Psoas muscle (tissue), 8 donors: Measurements from ENCODE around the gene LAX1. TPM values are rescaled to one million over a fixed set of nuclear protein-coding genes. Genes with fewer than 3 reads are reported as not detected.

ENCODE experiments used
- ATAC-seq, 4 donors: fragments of 200-7000 bp; cut with Tn5 transposase; one replicate each; pipeline ENCODE4 v1.9.1; 2020; ENCODE audit warnings: moderate library complexity in 3 of 4, mild to moderate bottlenecking in 2 of 4
- DNase-seq, 2 donors: peaks; one replicate each; pipeline ENCODE4 v3.0.0-alpha.2; 2020
- H3K27ac ChIP-seq: fragments of 200-600 bp; one replicate; pipeline ENCODE4 v1.8.0; 2022
- H3K27me3 ChIP-seq, 3 donors: fragments of 200-600 bp in 1 of 3; one replicate each; pipeline versions ENCODE4 v1.6.1 to v1.8.0; 2013 to 2022; ENCODE audit warnings: low read length in 2 of 3, mild to moderate bottlenecking in 2 of 3, moderate library complexity in 1 of 3; ENCODE audit not compliant: insufficient read depth in 3 of 3
- H3K36me3 ChIP-seq, 2 donors: fragments of 200-600 bp in 1 of 2; one replicate each; pipeline versions ENCODE4 v1.6.1 to v1.8.0; 2013 to 2022; ENCODE audit warnings: low read depth in 1 of 2, mild to moderate bottlenecking in 1 of 2, moderate library complexity in 1 of 2; ENCODE audit not compliant: insufficient read depth in 1 of 2
- H3K4me1 ChIP-seq: fragments of 200-600 bp; one replicate; pipeline ENCODE4 v1.8.0; 2022
- H3K4me3 ChIP-seq: fragments of 200-600 bp; one replicate; pipeline ENCODE4 v1.8.0; 2022; ENCODE audit warnings: mild to moderate bottlenecking
- H3K9me3 ChIP-seq: fragments of 200-600 bp; one replicate; pipeline ENCODE4 v1.8.0; 2022
- CTCF ChIP-seq: fragments of 200-600 bp; IDR thresholded peaks from one replicate; pipeline ENCODE4 v1.8.0; 2022; ENCODE audit warnings: antibody characterized with exemption
- WGBS, 3 donors: extraction: QIAGEN DNeasy Blood & Tissue Kit; methylation state at CpG; one replicate each; pipeline versions ENCODE4 v1.1.6 to v1.1.7; 2013; 5-methylcytosine and 5-hydroxymethylcytosine counted together
- intact Hi-C, 2 donors: fragments of 100-400 bp; cut with DNase I; formaldehyde crosslinking; loops; one replicate each; pipeline versions ENCODE4 v1.11.0 to v1.14.2; 2022
- polyA plus RNA-seq, 3 donors: library from polyadenylated mRNA; stranded (reverse); fragments of 200-250 nt; gene quantifications; one replicate each; pipeline ENCODE4 v1.2.3, GENCODE V29; 2013
- total RNA-seq, 4 donors: library from RNA; stranded (reverse); fragmentation: NEBNext Ultra II Directional in 2 of 4; extraction: Animal tissue kit (Norgen Biotek cat#: 25700) in 2 of 4; gene quantifications; one replicate each; pipeline versions ENCODE4 v1.2.1 to v1.2.4, GENCODE V29; 2021 to 2023
- donor health status: healthy with polysubstance abuse.
- donor health status: DM: no; HTN: no; CAD: no; lungs with moderate emphysema.
- donor health status: Bipolar disorder and iron deficiency.
- donor health status: healthy.
- donor health status: DM: yes; HTN: yes; CAD: no.
- donor health status: DM: no; HTN: no; CAD: no.
- donor health status: DM: no; HTN: no; CAD: no.
- donor health status: DM: yes; HTN: yes; CAD: no.

Gene LAX1
- total and polyA plus RNA-seq, 7 donors: 0.04 to 0.17 (median 0.11) TPM; not detected in 1

DNA sequence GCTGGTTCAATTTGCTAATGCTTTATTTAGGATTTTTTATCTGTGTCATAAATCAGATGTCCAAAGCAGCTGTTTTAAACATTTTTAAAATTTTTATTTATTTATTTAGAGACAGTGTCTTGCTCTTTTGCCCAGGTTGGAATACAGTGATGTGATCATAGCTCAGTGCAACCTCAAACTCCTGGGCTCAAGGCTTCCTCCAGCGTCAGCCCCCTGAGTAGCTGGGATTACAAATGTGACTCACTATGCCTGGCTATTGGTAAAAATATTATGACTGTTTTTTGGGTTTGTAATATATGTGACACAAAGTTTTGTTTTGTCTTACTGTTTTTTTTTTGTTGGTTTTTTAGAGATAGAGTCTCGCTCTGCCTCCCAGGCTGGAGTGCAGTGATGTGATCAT is 42.2 kb downstream of the LAX1 start:
- H3K9me3 ChIP-seq: no peaks in the 10 kb centered on the region
- 55 to 74% (median 58%) methylated on average over 2 of the region's 2 CpGs for WGBS, 3 donors
- intact Hi-C loops: no loop called here
- no peak for DNase-seq
- no peak for TF ChIP-seq CTCF
- H3K4me1 ChIP-seq: peaks cover 38% of the 10 kb centered on the region
- H3K4me3 ChIP-seq: no peak overlapping the region
- ATAC-seq: peak; percentile 58 to 73 (median 65)
- H3K27ac ChIP-seq: peak overlapping the region; percentile 50
- H3K36me3 ChIP-seq: peaks cover 11 to 68% of the 10 kb centered on the region in 2 donors
- no peaks in the 10 kb centered on the region for H3K27me3 ChIP-seq

- peaks cover 9% of the 10 kb centered on the region for H3K4me1 ChIP-seq
- no peak overlapping the region for H3K4me3 ChIP-seq
- intact Hi-C loops: no loop called here
These were observed 48.8 kb downstream of the LAX1 start for GRCh38 chr1:203813581-203814341.

DNA sequence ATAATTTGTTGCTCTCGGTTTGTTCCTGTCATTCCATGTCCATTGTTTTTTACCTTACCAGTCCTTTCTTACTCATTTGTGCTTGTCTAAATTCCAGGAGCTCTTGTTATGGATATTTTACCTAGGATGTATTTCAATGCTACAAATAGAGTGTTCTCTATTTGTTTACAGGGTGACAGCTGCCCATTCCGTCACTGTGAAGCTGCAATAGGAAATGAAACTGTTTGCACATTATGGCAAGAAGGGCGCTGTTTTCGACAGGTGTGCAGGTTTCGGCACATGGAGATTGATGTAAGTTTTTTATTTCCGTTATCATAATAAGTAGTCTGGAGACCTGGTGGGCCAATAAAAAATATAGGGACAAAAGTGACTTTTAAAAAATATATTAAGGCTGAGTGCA is 53.4 kb downstream of the LAX1 start:
- ATAC-seq (peak in 1 of 4 donors; percentile 14), DNase-seq (no peak)
- Histone ChIP-seq H3K27ac (no peak overlapping the region), H3K4me3 (no peak overlapping the region), H3K27me3 (no peaks in the 10 kb centered on the region), H3K4me1 (peaks cover 16% of the 10 kb centered on the region), H3K36me3 (peaks cover 8 to 99% of the 10 kb centered on the region in 2 donors), H3K9me3 (no peaks in the 10 kb centered on the region)
- no peak for TF ChIP-seq CTCF
- intact Hi-C loops: no loop called here
- 73 to 87% (median 80%) methylated on average over 6 of the region's 6 CpGs for WGBS, 3 donors

More at GRCh38 chr1:203813581-203814341, 48.8 kb downstream of the LAX1 start:
- 96 to 100% (median 97%) methylated on average over 2 of the region's 2 CpGs for WGBS, 3 donors
- H3K27ac ChIP-seq: no peak overlapping the region
- ATAC-seq: peak in 2 of 4 donors; percentile 35 to 41
- H3K36me3 ChIP-seq: peaks cover 6 to 77% of the 10 kb centered on the region in 2 donors
- no peak for DNase-seq
- no peaks in the 10 kb centered on the region for H3K27me3 ChIP-seq
- no peaks in the 10 kb centered on the region for H3K9me3 ChIP-seq
- TF ChIP-seq CTCF: no peak

- ATAC-seq (no peak), DNase-seq (no peak)
- Histone ChIP-seq H3K4me3 (no peak overlapping the region), H3K4me1 (peaks cover 20% of the 10 kb centered on the region), H3K27me3 (no peaks in the 10 kb centered on the region), H3K36me3 (peaks cover 6 to 90% of the 10 kb centered on the region in 2 donors), H3K27ac (no peak overlapping the region), H3K9me3 (no peaks in the 10 kb centered on the region)
- no peak for TF ChIP-seq CTCF
- intact Hi-C loops: no loop called here
- 65 to 74% (median 66%) methylated on average over 1 of the region's 1 CpG for WGBS, 3 donors
These were observed 58.3 kb downstream of the LAX1 start for GRCh38 chr1:203823306-203823705.

Other genes with a start within 250 kb of the LAX1 start
- 10 to 100 TPM; 18.6 to 29.6 (median 27.9) TPM for gene ATP2B4, start 138.4 kb upstream of the LAX1 start, total RNA-seq
- 10 to 100 TPM; 12.2 to 26.6 (median 15.6) TPM for gene ATP2B4, start 138.4 kb upstream of the LAX1 start, polyA plus RNA-seq
- gene ZBED6, start 30.4 kb downstream of the LAX1 start, total RNA-seq: 10 to 100 TPM; 20.9 to 39.1 (median 26.7) TPM
- gene ZBED6, start 30.4 kb downstream of the LAX1 start, polyA plus RNA-seq: 1 to 10 TPM in 2 of 3 donors, under 1 TPM in 1; 0.46 to 8.0 (median 1.0) TPM
- gene ZC3H11A, start 30.4 kb downstream of the LAX1 start, total RNA-seq: 10 to 100 TPM; 45.4 to 79.9 (median 49.7) TPM
- gene ZC3H11A, start 30.4 kb downstream of the LAX1 start, polyA plus RNA-seq: 10 to 100 TPM; 33.5 to 77.1 (median 41.2) TPM
- gene SNRPE, start 96.4 kb downstream of the LAX1 start, total RNA-seq: 10 to 100 TPM; 30.4 to 68.1 (median 56.6) TPM
- gene SNRPE, start 96.4 kb downstream of the LAX1 start, polyA plus RNA-seq: 100 to 1,000 TPM in 2 of 3 donors, 10 to 100 TPM in 1; 83.1 to 173 (median 116) TPM